OCI-LY7 (cell line): ENCODE data around the gene TMIGD1.

Experiments used
- CTCF ChIP-seq: fragments of 200-600 bp; sonication (generic); conservative IDR thresholded peaks from 2 replicates; pipeline ENCODE4 v1.5.1; 2014; ENCODE audit warnings: mild to moderate bottlenecking, antibody characterized with exemption, low read length, moderate library complexity, mixed read lengths
- EZH2phosphoT487 ChIP-seq: fragments of 200-600 bp; sonication (generic); IDR thresholded peaks from 2 replicates; pipeline ENCODE4 v1.6.1; 2018; ENCODE audit warnings: low read depth, borderline replicate concordance, mild to moderate bottlenecking, mixed run types, antibody characterized with exemption, low read length, moderate library complexity, mixed read lengths

DNA sequence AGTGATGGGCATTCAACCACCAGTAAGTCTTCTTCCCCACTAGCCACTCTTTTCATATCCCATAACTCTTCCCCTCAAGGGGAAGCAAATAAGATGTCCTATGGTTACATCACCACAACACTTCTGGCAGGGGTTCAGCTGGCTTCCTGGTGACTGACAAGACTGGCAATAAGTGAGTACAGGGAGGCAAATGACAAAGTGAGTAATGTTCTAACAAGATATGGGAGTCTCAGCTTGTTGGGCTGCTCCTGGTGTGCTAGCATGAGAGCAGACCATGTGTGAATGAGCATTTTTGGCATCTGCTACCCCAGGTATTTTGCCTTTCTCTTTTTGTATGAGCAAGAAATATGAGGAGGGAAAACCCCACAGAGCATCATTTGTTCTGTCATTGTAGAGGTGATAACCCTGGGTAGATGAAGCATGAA lies 9.9 kb downstream of the TMIGD1 start:
- TF ChIP-seq CTCF = no peak
- no peak for TF ChIP-seq EZH2phosphoT487
